Prostate gland (tissue), 2 donors: ENCODE results near the gene NCOA7. TPM values are rescaled to one million over a fixed set of nuclear protein-coding genes. Genes with fewer than 3 reads are reported as not detected.

Experiments
- DNase-seq: peaks from one replicate; pipeline ENCODE4 v3.0.0-alpha.2; 2019; ENCODE audit warnings: low spot score
- H3K27ac ChIP-seq, 2 donors: fragments of 200-600 bp; sonication (generic); 2 replicates each; pipeline ENCODE4 v1.5.1; 2017 to 2019
- H3K27me3 ChIP-seq: fragments of 200-600 bp; sonication (generic); replicated peaks from 2 replicates; pipeline ENCODE4 v1.5.1; 2019; ENCODE audit not compliant: insufficient read depth
- H3K36me3 ChIP-seq, 2 donors: fragments of 200-600 bp; sonication (generic); 1 replicate in 1 of 2; 2 replicates in 1 of 2; pipeline versions ENCODE4 v1.5.1 to v1.8.1; 2017 to 2019
- H3K4me1 ChIP-seq: fragments of 200-600 bp; sonication (generic); replicated peaks from 2 replicates; pipeline ENCODE4 v1.5.1; 2019
- H3K4me3 ChIP-seq, 2 donors: fragments of 200-600 bp; sonication (generic); 2 replicates each; pipeline ENCODE4 v1.5.1; 2017 to 2019
- H3K9me3 ChIP-seq: fragments of 200-600 bp; sonication (generic); 2 replicates; pipeline ENCODE4 v1.5.1; 2017
- POLR2A ChIP-seq: fragments of 450-650 bp; IDR thresholded peaks from one replicate; pipeline ENCODE4 v1.6.1; 2016; ENCODE audit warnings: antibody characterized with exemption, mild to moderate bottlenecking
- POLR2AphosphoS5 ChIP-seq: sonication (generic); formaldehyde crosslinking; IDR thresholded peaks from one replicate; pipeline ENCODE4 v1.6.1; 2017; ENCODE audit warnings: antibody characterized with exemption
- WGBS: methylation state at CpG from one replicate; pipeline ENCODE4 v1.1.5; 2018; 5-methylcytosine and 5-hydroxymethylcytosine counted together
- intact Hi-C: fragments of 100-400 bp; cut with DNase I; formaldehyde crosslinking; loops from one replicate; pipeline ENCODE4 v1.14.2; 2022
- total RNA-seq, 2 donors: library from RNA; depleted of rRNA; stranded (reverse); fragments of >200 nt; gene quantifications; one replicate each; pipeline ENCODE4 v1.1.0, GENCODE V29; 2016
- TF ChIP-seq, protein P1 (sequence below), 4 experiments: fragments of 200-600 bp in 2 of 4; fragments of 450-650 bp in 2 of 4; sonication (generic) in 2 of 4; IDR thresholded peaks; 1 replicate in 3 of 4; 2 replicates in 1 of 4; pipeline ENCODE4 v1.5.1; 2016 to 2019; ENCODE audit warnings: antibody characterized with exemption in 4 of 4, mild to moderate bottlenecking in 2 of 4, moderate library complexity in 2 of 4

Gene NCOA7
- total RNA-seq, 2 donors from 2014 or later = 15.5 to 15.6 TPM

DNA sequence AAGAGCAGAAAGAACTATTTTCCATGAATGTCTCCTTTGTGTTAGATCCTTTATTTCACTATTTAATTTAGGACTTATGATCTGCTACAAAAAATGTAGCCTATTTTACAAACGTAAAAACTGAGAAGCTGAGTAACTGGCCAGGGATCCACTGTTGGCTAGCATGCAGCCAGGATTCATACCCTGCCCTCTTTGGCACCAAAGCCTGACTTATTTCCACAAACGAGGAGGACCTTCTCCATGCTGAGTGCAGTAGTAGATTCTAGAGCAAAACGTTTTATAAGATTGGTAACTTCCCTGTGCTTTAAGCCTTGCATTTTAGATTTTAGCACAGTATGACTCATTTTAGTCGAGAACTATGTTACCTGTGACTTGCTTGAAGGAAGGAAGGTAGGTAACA lies 74.3 kb downstream of the NCOA7 start:
- intact Hi-C loops = no loop called here
- no peak for DNase-seq
- no peaks in the 10 kb centered on the region for H3K9me3 ChIP-seq
- 60% methylated on average over 4 of the region's 4 CpGs for whole genome bisulfite sequencing
- H3K27ac ChIP-seq = no peak overlapping the region
- no peaks in the 10 kb centered on the region for H3K4me1 ChIP-seq
- H3K27me3 ChIP-seq = no peaks in the 10 kb centered on the region
- H3K36me3 ChIP-seq = no peaks in the 10 kb centered on the region
- TF ChIP-seq POLR2AphosphoS5 = no peak
- TF ChIP-seq, protein P1, sequence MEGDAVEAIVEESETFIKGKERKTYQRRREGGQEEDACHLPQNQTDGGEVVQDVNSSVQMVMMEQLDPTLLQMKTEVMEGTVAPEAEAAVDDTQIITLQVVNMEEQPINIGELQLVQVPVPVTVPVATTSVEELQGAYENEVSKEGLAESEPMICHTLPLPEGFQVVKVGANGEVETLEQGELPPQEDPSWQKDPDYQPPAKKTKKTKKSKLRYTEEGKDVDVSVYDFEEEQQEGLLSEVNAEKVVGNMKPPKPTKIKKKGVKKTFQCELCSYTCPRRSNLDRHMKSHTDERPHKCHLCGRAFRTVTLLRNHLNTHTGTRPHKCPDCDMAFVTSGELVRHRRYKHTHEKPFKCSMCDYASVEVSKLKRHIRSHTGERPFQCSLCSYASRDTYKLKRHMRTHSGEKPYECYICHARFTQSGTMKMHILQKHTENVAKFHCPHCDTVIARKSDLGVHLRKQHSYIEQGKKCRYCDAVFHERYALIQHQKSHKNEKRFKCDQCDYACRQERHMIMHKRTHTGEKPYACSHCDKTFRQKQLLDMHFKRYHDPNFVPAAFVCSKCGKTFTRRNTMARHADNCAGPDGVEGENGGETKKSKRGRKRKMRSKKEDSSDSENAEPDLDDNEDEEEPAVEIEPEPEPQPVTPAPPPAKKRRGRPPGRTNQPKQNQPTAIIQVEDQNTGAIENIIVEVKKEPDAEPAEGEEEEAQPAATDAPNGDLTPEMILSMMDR (IDR thresholded peaks at IDR 0.05) = no peak
- TF ChIP-seq POLR2A = no peak
- no peak overlapping the region for H3K4me3 ChIP-seq

DNA sequence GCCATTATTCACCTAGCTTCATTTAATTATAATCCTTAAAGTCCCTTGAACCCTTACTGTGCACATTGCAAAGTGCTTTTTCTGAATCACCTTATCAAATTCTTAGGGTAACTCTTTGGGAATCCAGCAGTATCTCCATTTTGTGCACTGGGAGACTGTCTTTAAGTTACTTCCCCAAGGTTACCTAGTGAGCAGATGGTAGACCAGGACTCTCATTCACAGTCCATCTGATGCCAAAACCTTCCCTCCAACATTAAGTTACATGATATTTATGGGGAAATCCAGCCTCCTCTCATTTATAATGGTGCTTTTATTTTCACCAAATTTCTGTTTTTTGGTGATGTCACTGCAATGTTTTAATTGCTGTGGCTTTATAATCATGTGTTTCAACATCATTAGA lies 75.7 kb downstream of the NCOA7 start:
- intact Hi-C loops = no loop called here
- TF ChIP-seq POLR2A (no peak), POLR2AphosphoS5 (no peak)
- TF ChIP-seq, protein P1 (IDR thresholded peaks at IDR 0.05) = no peak
- no peaks in the 10 kb centered on the region for H3K9me3 ChIP-seq
- H3K27ac ChIP-seq = no peak overlapping the region
- no peak overlapping the region for H3K4me3 ChIP-seq
- DNase-seq = no peak
- no peaks in the 10 kb centered on the region for H3K27me3 ChIP-seq
- H3K4me1 ChIP-seq = no peaks in the 10 kb centered on the region
- H3K36me3 ChIP-seq = no peaks in the 10 kb centered on the region

DNA sequence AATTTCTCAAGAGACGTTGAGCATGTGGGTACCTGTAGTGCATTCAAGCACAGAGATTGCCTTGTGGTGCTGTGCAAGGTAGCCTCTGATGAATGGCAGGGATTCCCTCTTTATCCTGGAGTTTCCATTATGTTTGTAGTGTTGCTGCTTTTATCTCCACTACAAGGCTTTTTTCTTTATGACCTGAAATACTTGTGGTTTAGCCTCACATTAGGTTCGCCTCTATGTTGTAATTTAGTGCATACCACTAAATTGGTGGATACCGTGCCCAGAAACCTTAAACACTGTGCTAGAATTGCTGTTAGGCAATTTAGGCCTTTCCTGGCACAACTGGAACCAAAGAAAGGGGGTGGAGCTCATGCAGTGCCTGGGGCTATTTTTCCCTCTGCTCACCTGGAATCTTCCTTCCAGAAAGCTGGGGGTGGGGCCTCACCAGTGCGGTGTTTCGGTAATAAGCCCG lies 76.8 kb downstream of the NCOA7 start:
- H3K9me3 ChIP-seq = no peaks in the 10 kb centered on the region
- WGBS = 41% methylated on average over 6 of the region's 6 CpGs
- H3K4me1 ChIP-seq = no peaks in the 10 kb centered on the region
- no peaks in the 10 kb centered on the region for H3K36me3 ChIP-seq
- peak; percentile 63 for TF ChIP-seq POLR2AphosphoS5
- no peak for TF ChIP-seq POLR2A
- DNase-seq = peak; percentile 72
- intact Hi-C loops = no loop called here
- H3K4me3 ChIP-seq = no peak overlapping the region
- H3K27me3 ChIP-seq = no peaks in the 10 kb centered on the region
- H3K27ac ChIP-seq = no peak overlapping the region

DNA sequence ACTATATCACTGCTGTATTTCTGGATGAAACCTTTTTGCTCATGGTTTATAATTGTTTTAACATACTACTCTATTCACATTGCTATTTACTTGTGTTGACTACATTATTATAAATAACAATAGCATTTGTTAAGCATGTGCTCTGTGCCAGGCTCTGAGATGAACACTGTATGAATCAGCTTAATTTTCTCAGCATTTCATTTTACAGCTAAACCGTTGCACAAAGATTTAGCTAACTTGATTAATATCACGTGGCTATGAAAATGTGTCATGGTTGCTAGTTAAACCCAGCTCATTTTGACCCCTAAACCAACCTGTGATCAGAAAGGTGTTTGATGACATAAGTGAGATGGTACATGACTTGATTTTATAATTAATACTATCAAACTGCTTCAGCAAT lies 77.5 kb downstream of the NCOA7 start:
- WGBS = 71% methylated on average over 2 of the region's 2 CpGs
- Histone ChIP-seq H3K4me3 (no peak overlapping the region), H3K27me3 (no peaks in the 10 kb centered on the region), H3K4me1 (no peaks in the 10 kb centered on the region), H3K36me3 (no peaks in the 10 kb centered on the region), H3K9me3 (no peaks in the 10 kb centered on the region), H3K27ac (no peak overlapping the region)
- TF ChIP-seq POLR2A (no peak), POLR2AphosphoS5 (no peak)
- TF ChIP-seq, protein P1 (IDR thresholded peaks at IDR 0.05) = no peak
- intact Hi-C loops = no loop called here
- no peak for DNase-seq

DNA sequence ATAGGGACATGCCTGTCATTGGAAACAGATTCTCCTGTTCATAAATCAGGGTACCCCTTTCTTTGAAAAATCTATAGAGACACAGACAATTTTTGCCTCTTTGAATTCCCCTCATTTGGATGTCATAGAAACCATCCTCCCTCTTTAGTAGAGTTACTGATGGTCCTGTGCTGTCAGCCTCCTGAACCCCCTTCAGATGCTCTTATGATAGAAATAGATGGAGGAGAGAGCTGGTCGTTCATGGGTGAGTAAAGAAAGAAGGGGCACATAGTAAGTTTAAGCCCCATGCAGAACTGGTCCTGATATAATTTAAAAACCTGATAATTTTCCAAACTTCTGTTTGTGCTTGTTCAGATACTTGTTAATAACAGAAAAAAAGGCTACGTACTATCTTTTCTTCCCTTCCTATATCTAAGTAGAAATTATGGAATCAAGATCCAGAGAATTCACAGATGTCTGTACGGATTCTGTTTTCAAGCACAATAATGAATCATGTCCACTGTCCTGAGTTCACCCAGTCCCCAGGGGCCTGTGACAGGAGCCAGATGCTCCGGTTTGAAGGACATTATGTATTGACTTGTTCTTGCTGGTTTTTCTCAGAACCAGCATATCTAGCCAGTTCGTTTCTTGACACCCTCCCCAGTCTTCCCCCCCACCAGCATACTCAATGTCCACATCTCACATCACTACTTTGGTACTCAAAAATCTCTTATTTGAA lies 78.1 kb downstream of the NCOA7 start:
- no peak for TF ChIP-seq POLR2A
- TF ChIP-seq POLR2AphosphoS5 = no peak
- TF ChIP-seq, protein P1 (IDR thresholded peaks at IDR 0.05) = no peak
- Histone ChIP-seq H3K4me1 (no peaks in the 10 kb centered on the region), H3K4me3 (no peak overlapping the region), H3K27me3 (no peaks in the 10 kb centered on the region), H3K36me3 (no peaks in the 10 kb centered on the region), H3K9me3 (no peaks in the 10 kb centered on the region), H3K27ac (no peak overlapping the region)
- intact Hi-C loops = no loop called here
- no peak for DNase-seq
- WGBS = 72% methylated on average over 5 of the region's 5 CpGs
